ENCODE data around the gene RGS5.

DNA sequence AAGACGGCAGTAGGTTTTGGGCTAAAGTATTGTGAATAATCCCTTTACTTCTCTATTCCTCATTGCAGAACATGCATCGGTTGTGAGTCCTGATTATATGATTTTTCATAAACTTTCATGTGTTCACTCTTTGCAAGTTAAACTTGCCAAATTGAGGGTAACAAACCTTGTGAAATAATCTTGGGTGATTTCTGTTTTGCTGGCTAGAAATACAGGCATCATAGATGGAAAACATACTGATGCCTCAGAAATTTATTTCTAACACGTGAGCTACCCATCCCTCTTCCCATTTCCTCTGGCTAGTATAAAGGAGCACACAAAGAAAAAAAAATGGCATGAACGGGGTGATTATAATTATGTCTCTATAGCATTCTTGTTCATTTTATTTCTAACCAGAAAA is 39.6 kb downstream of the RGS5 start:
- TF ChIP-seq, protein P1, sequence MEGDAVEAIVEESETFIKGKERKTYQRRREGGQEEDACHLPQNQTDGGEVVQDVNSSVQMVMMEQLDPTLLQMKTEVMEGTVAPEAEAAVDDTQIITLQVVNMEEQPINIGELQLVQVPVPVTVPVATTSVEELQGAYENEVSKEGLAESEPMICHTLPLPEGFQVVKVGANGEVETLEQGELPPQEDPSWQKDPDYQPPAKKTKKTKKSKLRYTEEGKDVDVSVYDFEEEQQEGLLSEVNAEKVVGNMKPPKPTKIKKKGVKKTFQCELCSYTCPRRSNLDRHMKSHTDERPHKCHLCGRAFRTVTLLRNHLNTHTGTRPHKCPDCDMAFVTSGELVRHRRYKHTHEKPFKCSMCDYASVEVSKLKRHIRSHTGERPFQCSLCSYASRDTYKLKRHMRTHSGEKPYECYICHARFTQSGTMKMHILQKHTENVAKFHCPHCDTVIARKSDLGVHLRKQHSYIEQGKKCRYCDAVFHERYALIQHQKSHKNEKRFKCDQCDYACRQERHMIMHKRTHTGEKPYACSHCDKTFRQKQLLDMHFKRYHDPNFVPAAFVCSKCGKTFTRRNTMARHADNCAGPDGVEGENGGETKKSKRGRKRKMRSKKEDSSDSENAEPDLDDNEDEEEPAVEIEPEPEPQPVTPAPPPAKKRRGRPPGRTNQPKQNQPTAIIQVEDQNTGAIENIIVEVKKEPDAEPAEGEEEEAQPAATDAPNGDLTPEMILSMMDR (IDR thresholded peaks at IDR 0.05), result no peak
- TF ChIP-seq POLR2A (IDR thresholded peaks at IDR 0.05), result no peak
- no peak for TF ChIP-seq EP300 (IDR thresholded peaks at IDR 0.05)
- TF ChIP-seq POLR2AphosphoS5 (IDR thresholded peaks at IDR 0.05), result no peak

Data from suprapubic skin (tissue), 4 donors.